Measurements from ENCODE around the gene SPATA31D3. TPM values are rescaled to one million over a fixed set of nuclear protein-coding genes. Genes with fewer than 3 reads are reported as not detected.

The SPATA31D3 gene
- total and polyA plus RNA-seq, 2 donors (not counting 1 experiment from before 2014, with no cell fraction given), result not detected

DNA sequence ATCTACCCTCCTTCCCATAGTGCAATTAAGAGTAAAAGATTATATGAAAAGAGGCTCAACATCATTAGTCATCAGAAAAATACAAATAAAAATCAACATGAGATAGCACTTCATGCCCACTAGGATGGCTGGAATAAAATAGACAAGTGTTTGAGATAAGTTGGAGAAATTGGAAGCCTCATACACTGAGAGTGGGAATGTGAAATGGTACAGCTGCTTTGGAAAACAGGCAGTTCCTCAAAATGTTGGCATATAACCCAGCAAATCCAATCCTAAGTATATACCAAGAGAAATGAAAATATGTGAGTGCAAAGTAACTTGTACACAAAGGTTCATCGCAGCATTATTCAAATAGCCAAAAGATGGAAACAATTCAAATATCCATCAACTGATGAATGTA lies 9.8 kb downstream of the SPATA31D3 start:
- no peaks in the 10 kb centered on the region for H3K36me3 ChIP-seq (replicated peaks in 1 of 2; ENCODE audit: control extremely low read depth in 1 of 2, control insufficient read depth in 1 of 2, extremely low read depth in 1 of 2, insufficient read depth in 2 of 2, low read length in 1 of 2)
- no CpG with 5 or more reads among the region's 1 CpG for WGBS (ENCODE audit: insufficient coverage)
- H3K9me3 ChIP-seq (ENCODE audit: control extremely low read depth in 1 of 3, control insufficient read depth in 2 of 3, insufficient read depth in 1 of 3, low read length in 2 of 3), result peaks cover 0 to 20% (median 12%) of the 10 kb centered on the region in 3 donors
- H3K4me3 Mint-ChIP-seq, result no peak overlapping the region
- no peak overlapping the region for H3K27ac ChIP-seq (ENCODE audit: low read length in 2 of 2)
- TF ChIP-seq CTCF (IDR thresholded peaks at IDR 0.05), result no peak
- TF ChIP-seq EZH2 (IDR thresholded peaks at IDR 0.05; ENCODE audit: borderline replicate concordance, insufficient read depth, low read depth, low read length, poor library complexity, severe bottlenecking), result no peak
- DNase-seq (no peak), ATAC-seq (ENCODE audit: low read depth) (no peak)
- H3K4me3 ChIP-seq (ENCODE audit: control extremely low read depth in 1 of 5, extremely low read depth in 1 of 5, insufficient read depth in 1 of 5, low read depth in 2 of 5, low read length in 4 of 5), result no peak overlapping the region
- H3K27me3 ChIP-seq (replicated peaks in 1 of 4; ENCODE audit: control extremely low read depth in 1 of 4, control insufficient read depth in 3 of 4, insufficient read depth in 4 of 4, low read length in 3 of 4), result no peaks in the 10 kb centered on the region
- H2AFZ ChIP-seq (ENCODE audit: insufficient read depth, low read depth, low read length, poor library complexity, severe bottlenecking), result no peak overlapping the region
- H3K9ac ChIP-seq (ENCODE audit: low read length), result no peak overlapping the region
- H3K4me1 ChIP-seq (ENCODE audit: control insufficient read depth in 2 of 2, insufficient read depth in 2 of 2, low read length in 2 of 2), result no peaks in the 10 kb centered on the region
- H3K27me3 Mint-ChIP-seq, result peaks cover 5% of the 10 kb centered on the region
- H3K4me2 ChIP-seq (replicated peaks; ENCODE audit: low read depth, low read length, poor library complexity, severe bottlenecking), result no peak overlapping the region
- peaks cover 22% of the 10 kb centered on the region for H3K9me3 Mint-ChIP-seq (ENCODE audit: insufficient read depth)
- no peaks in the 10 kb centered on the region for H3K4me1 Mint-ChIP-seq
- no peaks in the 10 kb centered on the region for H3K79me2 ChIP-seq (ENCODE audit: control insufficient read depth, insufficient read depth, low read length)
- no peak overlapping the region for H3K27ac Mint-ChIP-seq
- POLR2A ChIA-PET, result no interaction called here
- intact Hi-C loops (cut with micrococcal nuclease), result no loop called here
- CTCF ChIA-PET, result no interaction called here
- no peaks in the 10 kb centered on the region for H4K20me1 ChIP-seq (ENCODE audit: control insufficient read depth, insufficient read depth, low read length, poor library complexity, severe bottlenecking)

GRCh38 chr9:81955625-81956024 lies 12.3 kb downstream of the SPATA31D3 start:
- Histone ChIP-seq H4K20me1 (ENCODE audit: control insufficient read depth, insufficient read depth, low read length, poor library complexity, severe bottlenecking) (no peaks in the 10 kb centered on the region), H3K4me3 (ENCODE audit: control extremely low read depth in 1 of 5, extremely low read depth in 1 of 5, insufficient read depth in 1 of 5, low read depth in 2 of 5, low read length in 4 of 5) (no peak overlapping the region), H3K4me1 (ENCODE audit: control insufficient read depth in 2 of 2, insufficient read depth in 2 of 2, low read length in 2 of 2) (no peaks in the 10 kb centered on the region), H3K9me3 (ENCODE audit: control extremely low read depth in 1 of 3, control insufficient read depth in 2 of 3, insufficient read depth in 1 of 3, low read length in 2 of 3) (peaks cover 0 to 20% (median 12%) of the 10 kb centered on the region in 3 donors), H3K79me2 (ENCODE audit: control insufficient read depth, insufficient read depth, low read length) (no peaks in the 10 kb centered on the region), H3K36me3 (replicated peaks in 1 of 2; ENCODE audit: control extremely low read depth in 1 of 2, control insufficient read depth in 1 of 2, extremely low read depth in 1 of 2, insufficient read depth in 2 of 2, low read length in 1 of 2) (no peaks in the 10 kb centered on the region), H3K27me3 (replicated peaks in 1 of 4; ENCODE audit: control extremely low read depth in 1 of 4, control insufficient read depth in 3 of 4, insufficient read depth in 4 of 4, low read length in 3 of 4) (no peaks in the 10 kb centered on the region), H3K27ac (ENCODE audit: low read length in 2 of 2) (no peak overlapping the region), H2AFZ (ENCODE audit: insufficient read depth, low read depth, low read length, poor library complexity, severe bottlenecking) (no peak overlapping the region), H3K4me2 (replicated peaks; ENCODE audit: low read depth, low read length, poor library complexity, severe bottlenecking) (no peak overlapping the region), H3K9ac (ENCODE audit: low read length) (no peak overlapping the region)
- no peaks in the 10 kb centered on the region for H3K27me3 Mint-ChIP-seq
- intact Hi-C loops (cut with micrococcal nuclease), result no loop called here
- POLR2A ChIA-PET, result no interaction called here
- no peak overlapping the region for H3K27ac Mint-ChIP-seq
- no peak for TF ChIP-seq EZH2 (IDR thresholded peaks at IDR 0.05; ENCODE audit: borderline replicate concordance, insufficient read depth, low read depth, low read length, poor library complexity, severe bottlenecking)
- H3K4me1 Mint-ChIP-seq, result no peaks in the 10 kb centered on the region
- H3K9me3 Mint-ChIP-seq (ENCODE audit: insufficient read depth), result peaks cover 22% of the 10 kb centered on the region
- H3K4me3 Mint-ChIP-seq, result no peak overlapping the region
- ATAC-seq (ENCODE audit: low read depth), result no peak
- no peak for DNase-seq
- CTCF ChIA-PET, result no interaction called here

Measured in B cell (primary cell).